GM15510 (cell line): ENCODE results near the gene TSPOAP1.

Experiments used
- POLR2A ChIP-seq: IDR thresholded peaks from 3 replicates; pipeline ENCODE4 v1.6.1; 2011; ENCODE audit warnings: borderline replicate concordance; ENCODE audit not compliant: insufficient read length; ENCODE audit errors: extremely low read depth

The TSPOAP1 gene

GRCh38 chr17:58311429-58311894 lies 17.1 kb downstream of the TSPOAP1 start:
- TF ChIP-seq POLR2A = no peak

- no peak for TF ChIP-seq POLR2A
Measured at GRCh38 chr17:58310511-58311428, 17.8 kb downstream of the TSPOAP1 start.

GRCh38 chr17:58309918-58310259 lies 18.7 kb downstream of the TSPOAP1 start:
- no peak for TF ChIP-seq POLR2A

- no peak for TF ChIP-seq POLR2A
Measured at GRCh38 chr17:58308985-58309917, 19.3 kb downstream of the TSPOAP1 start.

GRCh38 chr17:58308173-58308984 lies 20.2 kb downstream of the TSPOAP1 start:
- TF ChIP-seq POLR2A = no peak

- no peak for TF ChIP-seq POLR2A
Measured at GRCh38 chr17:58307468-58308172, 21.0 kb downstream of the TSPOAP1 start.

- no peak for TF ChIP-seq POLR2A
Measured at GRCh38 chr17:58306131-58306951, 22.3 kb downstream of the TSPOAP1 start.

- no peak for TF ChIP-seq POLR2A
Measured at GRCh38 chr17:58305626-58306025, 23.0 kb downstream of the TSPOAP1 start.

- TF ChIP-seq POLR2A = no peak
Measured at GRCh38 chr17:58304750-58305486, 23.7 kb downstream of the TSPOAP1 start.

- no peak for TF ChIP-seq POLR2A
Measured at GRCh38 chr17:58303971-58304749, 24.4 kb downstream of the TSPOAP1 start.

GRCh38 chr17:58302919-58303585 lies 25.5 kb downstream of the TSPOAP1 start:
- no peak for TF ChIP-seq POLR2A

- TF ChIP-seq POLR2A = no peak
Measured at GRCh38 chr17:58302171-58302918, 26.2 kb downstream of the TSPOAP1 start.
